ENCODE data around the gene SCN7A. TPM values are rescaled to one million over a fixed set of nuclear protein-coding genes. Genes with fewer than 3 reads are reported as not detected.

The SCN7A gene
- total and polyA plus RNA-seq, 2 of the 4 experiments (the other 2 are of a cell fraction): 0.39 to 0.90 TPM

- H3K4me3 ChIP-seq (ENCODE audit: insufficient read depth, low read depth, low read length): no peak overlapping the region
- intact Hi-C loops (cut with micrococcal nuclease) (no loop called here), in situ Hi-C loops (cut with MboI; ENCODE audit: low sequenced_read_pairs) (no loop called here), dilution Hi-C loops (cut with HindIII; ENCODE audit: low sequenced_read_pairs, unreplicated experiment) (no loop called here)
- BruUV-seq (replicated peaks): no TSS peak
- H3K23ac ChIP-seq (ENCODE audit: low read depth, low read length): no peak overlapping the region
- ChIA-PET CTCF (no interaction called here), POLR2A (ENCODE audit: unreplicated experiment) (no interaction called here)
- DNase-seq: no peak
- no peak for ATAC-seq (ENCODE audit: low read depth)
- H3K27me3 ChIP-seq (ENCODE audit: control insufficient read depth, insufficient read depth, low read length): no peaks in the 10 kb centered on the region
- H4K91ac ChIP-seq (ENCODE audit: insufficient read depth, low read depth, low read length): no peak overlapping the region
- no peak overlapping the region for H2BK15ac ChIP-seq (ENCODE audit: low read depth, low read length)
- no peak overlapping the region for H4K5ac ChIP-seq (ENCODE audit: low read depth, low read length)
- H3K36me3 ChIP-seq (ENCODE audit: control insufficient read depth, insufficient read depth, low read length): no peaks in the 10 kb centered on the region
- no CpG with 5 or more reads among the region's 1 CpG for WGBS, 2 experiments (ENCODE audit: extremely low coverage in 2 of 2, insufficient read length in 1 of 2)
- H3K4me1 ChIP-seq (ENCODE audit: control insufficient read depth, insufficient read depth, low read length): no peaks in the 10 kb centered on the region
- H2AFZ ChIP-seq (replicated peaks; ENCODE audit: low read length, poor library complexity): no peak overlapping the region
- no peak overlapping the region for H2AK9ac ChIP-seq (replicated peaks; ENCODE audit: low read depth, low read length, poor library complexity)
- no peak overlapping the region for H2BK120ac ChIP-seq (ENCODE audit: low read depth, low read length)
- no peak overlapping the region for H3K14ac ChIP-seq (replicated peaks; ENCODE audit: low read depth, low read length)
- no peaks in the 10 kb centered on the region for H4K20me1 ChIP-seq (ENCODE audit: insufficient read depth, low read length)
- H3K18ac ChIP-seq (ENCODE audit: low read depth, low read length): no peak overlapping the region
- no peak overlapping the region for H3K4me2 ChIP-seq (ENCODE audit: low read depth, low read length)
- H3K79me1 ChIP-seq (ENCODE audit: low read depth in 1 of 2, low read length in 2 of 2): no peaks in the 10 kb centered on the region
- H3K4ac ChIP-seq (ENCODE audit: low read depth, low read length): no peak overlapping the region
- no peaks in the 10 kb centered on the region for H3K9me3 ChIP-seq (ENCODE audit: control insufficient read depth, insufficient read depth, low read length)
- no peaks in the 10 kb centered on the region for H3K9me1 ChIP-seq (ENCODE audit: insufficient read depth, low read length)
- no peak overlapping the region for H3K56ac ChIP-seq (ENCODE audit: extremely low read depth, insufficient read depth, low read length)
- no peak overlapping the region for H2AK5ac ChIP-seq (ENCODE audit: low read depth, low read length)
- H2BK20ac ChIP-seq (ENCODE audit: low read depth, low read length): no peak overlapping the region
- no peak overlapping the region for H4K8ac ChIP-seq (ENCODE audit: low read depth in 2 of 2, low read length in 2 of 2)
- H2BK5ac ChIP-seq (ENCODE audit: low read depth, low read length, poor library complexity, severe bottlenecking): no peak overlapping the region
- no peak overlapping the region for H3K27ac ChIP-seq (ENCODE audit: insufficient read depth, low read length)
- TF ChIP-seq USF2 (IDR thresholded peaks at IDR 0.05; ENCODE audit: low read depth, low read length): no peak
- no peak for TF ChIP-seq CHD1 (IDR thresholded peaks at IDR 0.05; ENCODE audit: low read depth, low read length)
- TF ChIP-seq POLR2A (IDR thresholded peaks at IDR 0.05; ENCODE audit: low read depth, low read length): no peak
- no peak for TF ChIP-seq RCOR1 (IDR thresholded peaks at IDR 0.05; ENCODE audit: insufficient replicate concordance, low read length)
- no peak for TF ChIP-seq FOS (IDR thresholded peaks at IDR 0.05; ENCODE audit: low read depth, low read length)
- no peak for TF ChIP-seq BHLHE40 (IDR thresholded peaks at IDR 0.05; ENCODE audit: low read depth, low read length)
- TF ChIP-seq, protein P1, sequence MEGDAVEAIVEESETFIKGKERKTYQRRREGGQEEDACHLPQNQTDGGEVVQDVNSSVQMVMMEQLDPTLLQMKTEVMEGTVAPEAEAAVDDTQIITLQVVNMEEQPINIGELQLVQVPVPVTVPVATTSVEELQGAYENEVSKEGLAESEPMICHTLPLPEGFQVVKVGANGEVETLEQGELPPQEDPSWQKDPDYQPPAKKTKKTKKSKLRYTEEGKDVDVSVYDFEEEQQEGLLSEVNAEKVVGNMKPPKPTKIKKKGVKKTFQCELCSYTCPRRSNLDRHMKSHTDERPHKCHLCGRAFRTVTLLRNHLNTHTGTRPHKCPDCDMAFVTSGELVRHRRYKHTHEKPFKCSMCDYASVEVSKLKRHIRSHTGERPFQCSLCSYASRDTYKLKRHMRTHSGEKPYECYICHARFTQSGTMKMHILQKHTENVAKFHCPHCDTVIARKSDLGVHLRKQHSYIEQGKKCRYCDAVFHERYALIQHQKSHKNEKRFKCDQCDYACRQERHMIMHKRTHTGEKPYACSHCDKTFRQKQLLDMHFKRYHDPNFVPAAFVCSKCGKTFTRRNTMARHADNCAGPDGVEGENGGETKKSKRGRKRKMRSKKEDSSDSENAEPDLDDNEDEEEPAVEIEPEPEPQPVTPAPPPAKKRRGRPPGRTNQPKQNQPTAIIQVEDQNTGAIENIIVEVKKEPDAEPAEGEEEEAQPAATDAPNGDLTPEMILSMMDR (conservative IDR thresholded peaks at IDR 0.05; ENCODE audit: low read depth, low read length): no peak
- TF ChIP-seq NFE2L2 (IDR thresholded peaks at IDR 0.05; ENCODE audit: low read depth, low read length): no peak
- TF ChIP-seq CEBPB (IDR thresholded peaks at IDR 0.05; ENCODE audit: low read depth, low read length): no peak
- no peak for TF ChIP-seq RAD21 (IDR thresholded peaks at IDR 0.05; ENCODE audit: low read length)
- no peak for TF ChIP-seq MAFK (IDR thresholded peaks at IDR 0.05; ENCODE audit: low read depth, low read length)
- TF ChIP-seq MAZ (IDR thresholded peaks at IDR 0.05; ENCODE audit: borderline replicate concordance, low read depth, low read length): no peak
- TF ChIP-seq RFX5 (IDR thresholded peaks at IDR 0.05; ENCODE audit: low read depth, low read length): no peak
- TF ChIP-seq, protein P2, sequence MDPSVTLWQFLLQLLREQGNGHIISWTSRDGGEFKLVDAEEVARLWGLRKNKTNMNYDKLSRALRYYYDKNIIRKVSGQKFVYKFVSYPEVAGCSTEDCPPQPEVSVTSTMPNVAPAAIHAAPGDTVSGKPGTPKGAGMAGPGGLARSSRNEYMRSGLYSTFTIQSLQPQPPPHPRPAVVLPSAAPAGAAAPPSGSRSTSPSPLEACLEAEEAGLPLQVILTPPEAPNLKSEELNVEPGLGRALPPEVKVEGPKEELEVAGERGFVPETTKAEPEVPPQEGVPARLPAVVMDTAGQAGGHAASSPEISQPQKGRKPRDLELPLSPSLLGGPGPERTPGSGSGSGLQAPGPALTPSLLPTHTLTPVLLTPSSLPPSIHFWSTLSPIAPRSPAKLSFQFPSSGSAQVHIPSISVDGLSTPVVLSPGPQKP (IDR thresholded peaks at IDR 0.05; ENCODE audit: borderline replicate concordance, low read depth, low read length): no peak
- TF ChIP-seq SMC3 (IDR thresholded peaks at IDR 0.05; ENCODE audit: low read depth, low read length): no peak
- TF ChIP-seq MXI1 (IDR thresholded peaks at IDR 0.05; ENCODE audit: borderline replicate concordance, low read depth, low read length): no peak
- H3K9ac ChIP-seq (ENCODE audit: low read depth, low read length): no peak overlapping the region
These were observed 57.1 kb downstream of the SCN7A start for GRCh38 chr2:166436976-166437375.
